GM21529 (cell line): ENCODE data around the gene DAPK2.
A peak's percentile ranks its signal among the peaks of the same experiment; 100 is the strongest.

Source experiments
- ATAC-seq: cut with Tn5 transposase; IDR thresholded peaks from one replicate; pipeline ENCODE4 v1.9.1; 2021; ENCODE audit not compliant: unreplicated experiment

Gene DAPK2

DNA sequence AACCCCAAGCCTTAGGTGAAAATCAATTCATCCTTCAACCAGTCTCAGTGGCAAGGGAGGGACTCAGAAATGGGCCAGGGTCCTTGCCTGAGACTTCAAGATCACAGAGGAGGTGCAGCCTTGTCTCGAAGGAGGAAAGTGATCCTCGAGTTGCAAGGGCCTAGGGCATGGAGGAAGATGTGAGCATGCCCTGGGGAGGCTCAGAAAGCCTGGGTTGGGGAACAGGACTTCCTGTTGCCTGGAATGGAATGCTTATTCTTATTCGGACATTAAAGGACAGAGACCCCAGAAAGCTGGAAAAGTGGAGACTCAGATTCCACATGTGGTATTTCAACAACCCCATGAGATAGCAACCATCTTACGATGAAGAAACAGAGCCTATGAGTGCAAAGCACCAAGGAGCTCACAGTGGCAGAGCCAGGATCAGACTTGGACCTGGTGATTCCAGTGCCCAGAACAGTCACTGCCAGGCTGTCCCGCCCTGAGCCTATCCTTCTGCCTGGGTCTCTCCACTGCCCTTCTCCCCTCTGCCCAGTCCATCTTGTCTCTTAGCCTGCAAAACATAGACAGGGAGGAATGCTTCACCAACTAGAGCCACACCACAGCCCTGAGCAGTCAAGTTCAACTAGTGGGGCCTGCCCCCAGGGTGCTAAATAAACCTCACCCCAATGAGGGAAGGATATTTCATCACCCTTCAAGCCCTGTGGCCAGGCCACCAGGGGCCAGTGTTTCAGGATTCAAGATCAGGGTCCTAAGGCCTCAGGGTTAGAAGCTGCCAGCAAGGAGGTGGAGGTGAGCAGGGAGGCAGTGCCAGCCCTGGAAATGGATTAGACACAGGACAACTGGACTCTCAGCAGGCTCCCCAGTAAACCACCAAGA, 21.9 kb downstream of the DAPK2 start:
- ATAC-seq: no peak

GRCh38 chr15:64023220-64023619, 23.1 kb downstream of the DAPK2 start:
- ATAC-seq: no peak

- ATAC-seq: no peak
Observed at GRCh38 chr15:64022571-64022970, 23.7 kb downstream of the DAPK2 start.

GRCh38 chr15:64019764-64020163, 26.5 kb downstream of the DAPK2 start:
- ATAC-seq: no peak

DNA sequence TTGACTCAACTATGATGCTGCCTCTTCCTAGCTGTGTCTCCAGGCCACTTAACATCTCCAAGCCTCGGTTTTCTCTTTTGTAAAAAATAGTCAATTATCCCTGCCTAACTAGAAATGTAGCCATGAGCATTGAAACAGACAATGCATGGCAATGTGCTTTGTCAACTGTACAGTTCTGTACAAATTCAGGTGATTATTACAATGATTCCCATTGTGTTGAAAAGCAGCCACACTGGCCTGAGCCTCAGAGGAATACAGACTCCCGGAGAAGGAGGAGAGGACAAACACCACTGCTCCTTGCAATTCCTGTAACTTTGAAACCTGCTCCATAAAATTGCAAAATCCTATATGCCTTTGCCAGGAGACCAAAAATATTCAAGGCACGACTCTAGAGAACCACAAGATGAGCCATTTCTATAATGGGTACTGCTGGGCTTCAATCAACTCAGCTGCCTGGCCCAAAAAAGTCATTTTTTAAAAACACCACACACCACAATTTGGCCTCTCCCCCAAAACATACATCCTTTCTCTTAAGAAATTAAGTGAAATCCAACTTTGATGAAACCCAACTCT, 28.6 kb downstream of the DAPK2 start:
- no peak for ATAC-seq

DNA sequence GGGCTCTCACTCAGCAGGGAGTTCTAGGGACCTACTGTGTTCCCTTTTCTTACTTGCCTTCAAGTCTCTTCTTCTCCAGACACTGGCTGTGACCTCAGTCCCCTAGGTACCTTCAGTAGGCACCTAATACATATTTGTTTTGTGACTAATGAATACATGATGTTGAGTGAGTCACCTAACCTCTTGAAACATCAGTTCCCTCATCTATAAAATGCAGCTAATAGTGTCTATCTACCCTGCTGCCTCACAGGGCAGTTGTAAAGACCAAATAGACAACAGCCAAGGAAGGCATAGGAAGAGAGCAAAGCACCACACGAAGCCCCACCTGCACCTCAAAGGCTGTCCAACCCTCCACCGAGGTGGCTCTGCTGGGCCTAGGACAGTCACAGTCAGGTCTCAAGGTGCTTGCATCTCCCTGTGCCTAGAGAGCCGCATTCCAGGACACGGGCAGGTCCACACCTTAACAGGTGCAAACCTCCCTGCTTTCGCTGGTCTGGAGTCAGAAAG, 29.1 kb downstream of the DAPK2 start:
- ATAC-seq: no peak

DNA sequence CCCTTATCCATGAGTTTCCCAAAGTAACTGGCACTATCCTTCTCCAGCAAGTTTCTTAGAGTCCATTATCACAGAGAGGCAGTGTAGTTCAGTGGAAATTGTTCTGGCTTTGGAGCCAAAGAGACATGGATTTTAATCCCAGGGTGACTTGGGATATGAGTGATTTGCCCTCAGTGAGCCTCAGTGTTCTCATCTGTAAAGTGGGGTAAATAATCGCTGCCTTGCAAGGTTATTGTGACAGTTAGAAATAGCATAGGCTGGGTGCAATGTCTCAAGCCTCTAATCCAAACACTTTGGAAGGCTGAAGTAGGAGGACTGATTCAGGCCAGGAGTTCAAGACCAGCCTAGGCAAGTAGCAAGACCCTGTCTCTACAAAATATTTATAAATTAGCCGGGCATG, 30.0 kb downstream of the DAPK2 start:
- no peak for ATAC-seq

GRCh38 chr15:64014995-64015394, 31.3 kb downstream of the DAPK2 start:
- ATAC-seq: no peak

DNA sequence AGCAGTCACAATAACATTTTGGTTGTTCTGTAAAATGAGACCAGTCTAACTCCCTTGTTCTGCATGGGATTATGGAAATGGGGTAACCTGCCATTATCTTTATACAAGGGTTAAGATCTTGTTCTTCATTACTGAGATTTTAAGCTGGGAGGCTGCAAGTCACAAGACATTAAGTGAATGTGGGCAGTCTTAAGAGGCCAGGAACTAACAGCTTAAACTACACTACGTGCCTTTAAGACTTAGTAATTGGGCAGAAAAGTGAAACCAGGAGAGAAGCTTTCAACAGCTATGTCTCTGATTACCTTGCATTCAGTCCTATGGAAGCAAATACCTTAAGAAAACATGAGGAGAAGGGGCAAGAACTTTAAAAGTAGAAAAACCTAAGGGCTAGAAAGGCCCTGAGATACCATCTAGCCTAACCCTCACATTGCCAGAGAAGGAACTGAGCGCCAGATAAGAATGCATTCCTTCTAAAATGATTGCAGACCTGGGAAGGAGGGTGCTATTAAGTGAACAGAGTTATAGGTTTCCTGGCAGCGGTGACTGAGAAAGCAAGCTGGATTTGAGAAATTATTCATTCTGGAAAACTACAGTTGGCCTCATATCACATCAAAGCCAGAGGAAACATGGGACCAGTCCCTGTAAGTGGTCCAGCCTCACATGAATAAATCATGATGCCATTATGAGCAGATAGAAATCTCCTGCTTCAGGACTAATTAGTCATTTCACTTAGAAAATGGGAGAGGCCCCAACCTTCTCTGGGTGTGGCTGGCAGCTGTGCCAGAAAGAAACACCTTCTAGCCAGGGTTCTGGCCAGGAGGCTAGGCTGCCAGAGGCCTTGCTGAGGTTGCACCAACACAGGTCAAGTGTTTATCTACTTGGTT, 32.9 kb downstream of the DAPK2 start:
- no peak for ATAC-seq

DNA sequence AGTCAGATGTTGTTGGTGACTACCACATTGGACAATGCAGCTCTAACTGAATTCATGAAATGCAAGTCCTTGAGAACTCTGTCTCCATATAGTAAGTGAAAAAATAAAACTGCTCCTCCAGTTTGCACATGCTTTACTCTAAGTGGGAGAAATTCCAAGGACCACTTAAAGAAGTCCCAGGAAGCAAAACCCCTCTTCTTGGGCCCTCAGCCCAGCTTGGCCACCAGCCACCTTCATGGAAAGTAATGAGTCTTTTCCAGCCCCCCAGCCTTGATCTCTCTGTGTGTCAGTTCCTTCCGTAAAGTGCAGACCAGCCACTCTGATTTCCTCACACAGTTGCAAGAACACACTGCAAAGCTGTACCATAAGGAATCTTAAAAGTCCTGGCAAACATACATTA, 34.5 kb downstream of the DAPK2 start:
- ATAC-seq: no peak

- peak; percentile 83 for ATAC-seq
Observed at GRCh38 chr15:64010719-64011118, 35.6 kb downstream of the DAPK2 start.

DNA sequence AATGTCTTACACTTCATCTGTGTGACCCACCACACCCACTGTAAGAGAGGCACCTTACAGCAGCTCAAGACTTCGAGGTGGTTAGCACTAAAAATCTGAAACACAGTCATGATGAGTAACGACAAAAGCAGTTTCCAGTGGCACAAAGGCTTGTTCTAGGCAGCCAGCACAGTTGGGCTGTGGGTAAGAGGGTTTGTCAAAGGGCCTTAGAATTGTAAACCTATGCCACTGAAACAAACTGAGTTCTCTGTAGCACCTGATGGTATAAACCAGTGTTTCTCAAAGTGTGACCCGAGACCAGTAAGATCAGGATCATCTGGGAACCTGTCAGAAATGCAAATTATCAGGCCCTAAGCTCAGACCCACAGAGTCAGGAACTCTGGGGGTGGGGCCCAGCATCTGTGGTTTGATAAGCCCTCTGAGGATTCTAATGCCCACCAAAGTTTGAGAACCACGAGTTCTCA, 36.5 kb downstream of the DAPK2 start:
- no peak for ATAC-seq

GRCh38 chr15:64009241-64009640, 37.0 kb downstream of the DAPK2 start:
- ATAC-seq: no peak

- no peak for ATAC-seq
Observed at GRCh38 chr15:64008177-64008576, 38.1 kb downstream of the DAPK2 start.

DNA sequence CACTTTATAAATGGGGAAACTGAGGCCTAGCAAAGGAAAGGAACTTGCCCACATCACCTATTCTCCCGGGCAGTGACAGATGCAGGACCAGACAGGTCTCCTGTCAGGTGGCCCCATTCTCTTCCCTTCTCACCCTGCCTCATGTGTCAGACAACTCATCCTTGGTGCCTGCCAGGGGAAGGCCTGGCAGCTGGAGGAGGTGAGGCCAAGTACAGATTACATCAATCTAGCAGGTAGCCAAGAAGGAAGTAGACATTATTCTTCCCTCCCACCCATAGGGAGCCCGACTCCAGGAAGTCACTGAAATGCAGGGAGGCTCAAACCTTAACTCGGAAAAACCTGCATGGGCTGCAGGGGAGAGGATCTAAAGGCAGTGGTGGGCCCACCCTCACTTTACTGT, 39.6 kb downstream of the DAPK2 start:
- ATAC-seq: no peak

GRCh38 chr15:64004587-64004986, 41.7 kb downstream of the DAPK2 start:
- ATAC-seq: no peak

DNA sequence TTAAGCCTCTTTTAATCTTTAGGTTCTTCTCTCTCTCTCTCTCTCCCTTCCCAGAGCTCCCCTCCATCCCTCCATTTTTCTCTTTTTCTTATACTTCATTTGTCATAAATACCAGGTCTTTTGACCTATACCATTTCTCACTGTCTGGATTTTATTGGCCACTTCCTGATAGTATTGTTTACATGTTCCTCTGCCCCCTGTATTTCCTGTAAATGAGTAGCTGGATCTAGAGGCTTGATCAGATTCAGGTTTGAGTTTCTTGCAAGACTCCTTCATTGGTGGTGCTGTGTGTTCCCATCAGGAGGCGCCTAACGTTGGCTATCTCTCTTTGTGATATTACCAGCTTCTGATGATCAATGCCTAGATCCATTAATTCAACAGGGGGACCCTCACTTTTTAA, 42.2 kb downstream of the DAPK2 start:
- ATAC-seq: no peak

DNA sequence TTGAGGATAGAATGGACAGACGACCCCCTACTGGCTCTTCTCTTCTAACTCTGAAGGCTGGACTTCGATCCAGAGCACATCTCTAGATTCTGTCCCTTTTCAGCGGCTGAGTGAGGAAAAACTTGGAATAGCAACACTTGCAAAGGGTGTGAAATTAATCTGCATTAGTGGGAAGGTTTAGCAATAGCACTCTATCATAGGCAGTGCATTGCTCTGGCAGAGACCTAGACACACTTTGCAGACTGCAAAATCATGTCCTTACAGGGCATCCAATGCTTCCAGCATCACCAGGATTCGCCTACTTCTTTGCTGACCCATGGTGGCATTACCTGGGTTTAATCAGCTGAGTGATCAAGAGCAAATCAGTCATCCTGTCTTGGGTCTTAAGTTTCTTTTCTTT, 43.1 kb downstream of the DAPK2 start:
- ATAC-seq: no peak

DNA sequence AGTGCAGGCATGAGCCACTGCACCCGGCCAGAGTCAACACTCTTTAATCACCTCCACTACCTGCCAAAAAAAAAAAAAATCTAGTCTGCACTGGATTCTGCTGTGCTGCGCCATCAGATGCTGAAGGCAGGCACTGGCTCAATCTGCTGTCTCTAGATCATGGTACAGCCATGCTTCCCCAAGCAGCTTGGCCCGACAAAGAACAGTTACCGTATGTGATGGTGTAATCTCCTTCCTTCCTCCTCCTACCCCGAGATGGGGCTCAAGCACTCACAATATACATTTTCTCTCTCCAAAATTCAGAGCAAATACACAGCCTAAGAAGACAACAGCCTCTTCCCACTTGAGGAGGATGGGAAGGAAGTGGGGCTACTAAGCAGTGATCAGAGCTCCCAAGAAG, 45.1 kb downstream of the DAPK2 start:
- no peak for ATAC-seq

DNA sequence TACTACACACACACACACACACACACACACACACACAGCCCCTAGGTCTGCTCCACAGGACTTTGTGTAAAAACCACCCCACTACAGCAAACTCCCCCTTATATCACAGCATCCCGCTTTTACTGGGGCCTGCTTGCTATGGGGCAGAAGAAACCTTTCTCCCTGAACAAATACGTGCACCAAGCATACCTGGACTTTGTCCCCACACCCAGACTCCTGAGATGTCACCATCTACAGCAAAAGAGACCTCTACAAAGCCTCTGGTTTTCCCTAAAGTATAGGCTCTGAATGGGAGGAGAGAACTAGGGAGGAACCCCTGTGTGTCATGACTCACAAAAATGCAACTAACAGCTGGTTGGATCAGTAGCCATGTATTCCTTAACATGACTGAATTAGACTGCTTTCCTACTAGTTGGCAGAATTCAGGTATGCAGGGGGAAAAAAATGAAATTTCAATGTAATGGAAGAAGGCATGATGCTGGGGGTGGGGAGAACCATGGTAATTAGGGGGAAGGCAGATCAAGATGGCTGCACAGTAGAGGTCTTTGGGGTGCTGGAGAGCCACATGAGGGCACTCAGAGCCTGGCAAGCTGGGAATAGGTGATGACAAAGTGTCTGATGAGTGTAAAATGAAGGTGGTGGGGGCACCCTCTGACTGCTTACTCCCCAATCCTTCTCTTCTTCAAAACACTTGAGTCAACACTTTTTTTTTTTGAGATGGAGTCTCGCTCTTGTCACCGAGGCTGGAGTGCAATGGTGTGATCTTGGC, 45.9 kb downstream of the DAPK2 start:
- ATAC-seq: no peak

DNA sequence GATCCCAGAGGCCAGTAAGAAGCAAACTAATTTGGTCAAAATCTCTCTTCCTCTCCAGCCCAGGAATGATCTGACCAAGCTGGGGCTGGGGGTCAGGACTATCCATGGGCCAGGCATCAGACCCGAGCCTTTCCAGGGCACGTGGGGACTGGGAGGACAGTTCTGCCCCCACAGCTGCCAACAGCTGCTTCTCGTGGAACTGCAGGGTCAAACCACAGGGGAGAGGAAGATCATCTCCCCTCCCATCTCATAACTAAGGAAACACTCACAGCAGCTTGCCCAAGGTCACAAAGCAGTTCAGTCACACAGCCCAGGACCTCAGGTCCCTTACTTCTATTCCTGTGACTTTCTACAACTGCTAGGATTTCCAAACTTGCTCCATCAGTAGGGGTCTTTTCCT, 47.1 kb downstream of the DAPK2 start:
- no peak for ATAC-seq
